RWPE2 (cell line): ENCODE results near the gene NLK.

Experiments used
- ATAC-seq: fragments of 200-7000 bp; cut with Tn5 transposase; 3 replicates; pipeline ENCODE4 v1.9.1; 2021; ENCODE audit warnings: low read depth
- DNase-seq: peaks from one replicate; pipeline ENCODE4 v3.0.0-alpha.2; 2020; ENCODE audit warnings: low spot score
- H3K27ac ChIP-seq: fragments of 450-650 bp; 2 replicates; pipeline ENCODE4 v1.5.1; 2017; ENCODE audit warnings: mild to moderate bottlenecking; ENCODE audit not compliant: poor library complexity, severe bottlenecking
- H3K27me3 ChIP-seq: fragments of 250-450 bp; sonication (Bioruptor Pico); 2 replicates; pipeline ENCODE4 v1.5.1; 2021; ENCODE audit warnings: mild to moderate bottlenecking, moderate library complexity; ENCODE audit not compliant: insufficient read depth, poor library complexity, severe bottlenecking
- H3K36me3 ChIP-seq: fragments of 250-450 bp; sonication (Bioruptor Pico); 2 replicates; pipeline ENCODE4 v1.5.1; 2020; ENCODE audit warnings: low read depth, mild to moderate bottlenecking, moderate library complexity
- H3K4me1 ChIP-seq: fragments of 250-450 bp; sonication (Bioruptor Pico); 2 replicates; pipeline ENCODE4 v1.5.1; 2021; ENCODE audit warnings: mild to moderate bottlenecking, moderate library complexity; ENCODE audit not compliant: insufficient read depth, poor library complexity, severe bottlenecking
- H3K4me3 ChIP-seq: fragments of 250-450 bp; sonication (Bioruptor Pico); 2 replicates; pipeline ENCODE4 v1.5.1; 2021; ENCODE audit warnings: mild to moderate bottlenecking, moderate library complexity; ENCODE audit not compliant: severe bottlenecking
- H3K9me3 ChIP-seq: fragments of 250-450 bp; sonication (Bioruptor Pico); 2 replicates; pipeline ENCODE4 v1.5.1; 2021; ENCODE audit warnings: mild to moderate bottlenecking, moderate library complexity; ENCODE audit not compliant: severe bottlenecking
- TF ChIP-seq, protein P1 (sequence below): fragments of 450-650 bp; IDR thresholded peaks from one replicate; pipeline ENCODE4 v1.5.1; 2017; ENCODE audit warnings: mild to moderate bottlenecking, moderate library complexity; ENCODE audit not compliant: poor library complexity, severe bottlenecking

NLK gene

DNA sequence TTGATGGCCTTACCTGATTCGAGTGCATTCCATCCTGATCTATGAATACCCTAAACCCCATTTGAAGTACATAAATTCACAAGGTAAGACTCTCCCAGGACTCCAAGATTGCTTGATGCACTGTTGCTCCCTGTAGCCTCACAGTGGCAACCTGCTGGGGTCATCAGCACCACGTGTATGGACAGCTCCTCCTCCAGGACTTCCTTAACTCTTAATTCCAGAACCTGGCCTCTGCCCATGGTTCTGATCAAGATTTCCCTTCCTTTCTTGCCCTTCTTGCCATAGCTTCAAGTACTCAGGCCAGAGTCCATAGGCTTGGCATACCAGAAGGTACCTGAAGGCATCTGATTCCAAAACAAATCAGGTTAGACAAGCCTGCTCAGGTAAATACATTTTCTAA lies 34.0 kb upstream of the NLK start:
- H3K4me3 ChIP-seq: no peak overlapping the region
- no peaks in the 10 kb centered on the region for H3K27me3 ChIP-seq
- no peak overlapping the region for H3K27ac ChIP-seq
- DNase-seq (no peak), ATAC-seq (peak; percentile 76)
- H3K36me3 ChIP-seq: no peaks in the 10 kb centered on the region
- no peaks in the 10 kb centered on the region for H3K9me3 ChIP-seq
- no peaks in the 10 kb centered on the region for H3K4me1 ChIP-seq
- TF ChIP-seq, protein P1, sequence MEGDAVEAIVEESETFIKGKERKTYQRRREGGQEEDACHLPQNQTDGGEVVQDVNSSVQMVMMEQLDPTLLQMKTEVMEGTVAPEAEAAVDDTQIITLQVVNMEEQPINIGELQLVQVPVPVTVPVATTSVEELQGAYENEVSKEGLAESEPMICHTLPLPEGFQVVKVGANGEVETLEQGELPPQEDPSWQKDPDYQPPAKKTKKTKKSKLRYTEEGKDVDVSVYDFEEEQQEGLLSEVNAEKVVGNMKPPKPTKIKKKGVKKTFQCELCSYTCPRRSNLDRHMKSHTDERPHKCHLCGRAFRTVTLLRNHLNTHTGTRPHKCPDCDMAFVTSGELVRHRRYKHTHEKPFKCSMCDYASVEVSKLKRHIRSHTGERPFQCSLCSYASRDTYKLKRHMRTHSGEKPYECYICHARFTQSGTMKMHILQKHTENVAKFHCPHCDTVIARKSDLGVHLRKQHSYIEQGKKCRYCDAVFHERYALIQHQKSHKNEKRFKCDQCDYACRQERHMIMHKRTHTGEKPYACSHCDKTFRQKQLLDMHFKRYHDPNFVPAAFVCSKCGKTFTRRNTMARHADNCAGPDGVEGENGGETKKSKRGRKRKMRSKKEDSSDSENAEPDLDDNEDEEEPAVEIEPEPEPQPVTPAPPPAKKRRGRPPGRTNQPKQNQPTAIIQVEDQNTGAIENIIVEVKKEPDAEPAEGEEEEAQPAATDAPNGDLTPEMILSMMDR: no peak

DNA sequence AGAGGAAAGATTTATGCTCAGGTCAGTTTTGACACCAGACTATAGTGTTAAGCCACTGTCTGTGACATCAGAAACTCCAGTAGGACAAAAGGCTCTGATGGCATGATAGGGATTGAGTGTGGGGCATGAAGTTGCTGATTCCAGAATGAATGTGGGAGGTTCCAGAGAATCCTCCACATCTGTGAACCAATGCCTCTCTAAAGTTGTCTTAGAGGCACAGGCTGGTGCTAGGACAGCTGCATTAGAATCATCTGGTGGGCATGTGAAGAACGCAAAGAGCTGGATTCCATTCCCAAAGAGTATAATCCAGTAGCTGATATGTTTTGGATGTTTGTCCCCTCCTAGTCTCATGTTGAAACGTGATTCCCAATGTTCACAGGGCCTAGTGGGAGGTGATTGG lies 32.1 kb upstream of the NLK start:
- Histone ChIP-seq H3K27ac (no peak overlapping the region), H3K36me3 (no peaks in the 10 kb centered on the region), H3K9me3 (no peaks in the 10 kb centered on the region), H3K4me3 (no peak overlapping the region), H3K4me1 (no peaks in the 10 kb centered on the region), H3K27me3 (no peaks in the 10 kb centered on the region)
- ATAC-seq (no peak), DNase-seq (no peak)
- TF ChIP-seq, protein P1: no peak

DNA sequence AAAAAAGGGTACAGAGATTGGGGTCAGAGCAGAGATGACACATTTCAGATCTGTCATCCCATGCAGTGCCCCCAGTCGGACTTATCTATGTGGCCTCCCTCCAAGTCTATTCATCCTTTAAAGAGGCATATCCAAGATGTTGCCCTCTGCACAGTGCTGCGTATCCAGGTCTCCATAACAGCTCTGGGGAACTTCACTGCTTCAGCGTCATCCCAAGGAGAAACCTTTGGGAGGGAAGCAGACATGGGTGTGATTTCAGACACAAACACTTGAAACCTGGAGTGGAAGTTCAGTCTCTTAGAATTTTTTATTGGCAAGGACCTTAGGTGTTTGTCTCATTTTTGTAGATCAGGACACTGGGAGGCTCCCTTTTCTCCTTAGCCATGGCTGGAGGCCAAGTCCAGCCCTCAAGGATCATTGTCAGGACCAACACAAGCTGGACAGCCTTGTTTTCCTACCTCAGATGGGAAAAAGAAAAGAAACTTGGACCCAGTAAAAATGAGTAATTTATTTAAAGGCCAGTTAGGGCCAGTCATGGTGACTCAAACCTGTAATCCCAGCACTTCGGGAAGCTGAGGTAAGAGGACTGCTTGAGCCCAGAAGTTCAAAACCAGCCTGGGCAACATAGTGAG lies 23.9 kb upstream of the NLK start:
- Histone ChIP-seq H3K27me3 (no peaks in the 10 kb centered on the region), H3K4me3 (no peak overlapping the region), H3K4me1 (peaks cover 6% of the 10 kb centered on the region), H3K27ac (peak overlapping the region; percentile 22), H3K36me3 (no peaks in the 10 kb centered on the region), H3K9me3 (no peaks in the 10 kb centered on the region)
- TF ChIP-seq, protein P1: no peak
- ATAC-seq (peak; percentile 81), DNase-seq (no peak)

DNA sequence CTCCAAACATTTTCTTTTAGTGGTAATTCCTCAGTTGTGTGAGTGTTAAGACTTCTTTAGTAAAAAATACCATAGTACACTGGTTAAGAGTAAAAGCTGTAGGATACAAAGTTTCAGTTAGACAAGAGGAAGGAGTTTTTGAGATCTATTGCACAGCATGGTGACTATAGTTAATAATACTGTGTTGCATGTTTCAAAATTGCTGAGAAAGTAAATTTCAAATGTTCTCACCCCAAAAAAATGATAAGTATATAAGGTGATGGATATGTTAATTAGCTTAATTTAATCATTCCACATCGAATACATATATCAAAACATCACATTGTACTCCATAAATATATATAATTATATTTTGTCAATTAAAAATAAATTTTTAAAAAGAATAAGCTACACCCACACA lies 22.0 kb upstream of the NLK start:
- no peak for DNase-seq
- no peaks in the 10 kb centered on the region for H3K27me3 ChIP-seq
- no peak overlapping the region for H3K4me3 ChIP-seq
- TF ChIP-seq, protein P1: no peak
- ATAC-seq: no peak
- no peaks in the 10 kb centered on the region for H3K9me3 ChIP-seq
- no peak overlapping the region for H3K27ac ChIP-seq
- no peaks in the 10 kb centered on the region for H3K36me3 ChIP-seq
- peaks cover 6% of the 10 kb centered on the region for H3K4me1 ChIP-seq

DNA sequence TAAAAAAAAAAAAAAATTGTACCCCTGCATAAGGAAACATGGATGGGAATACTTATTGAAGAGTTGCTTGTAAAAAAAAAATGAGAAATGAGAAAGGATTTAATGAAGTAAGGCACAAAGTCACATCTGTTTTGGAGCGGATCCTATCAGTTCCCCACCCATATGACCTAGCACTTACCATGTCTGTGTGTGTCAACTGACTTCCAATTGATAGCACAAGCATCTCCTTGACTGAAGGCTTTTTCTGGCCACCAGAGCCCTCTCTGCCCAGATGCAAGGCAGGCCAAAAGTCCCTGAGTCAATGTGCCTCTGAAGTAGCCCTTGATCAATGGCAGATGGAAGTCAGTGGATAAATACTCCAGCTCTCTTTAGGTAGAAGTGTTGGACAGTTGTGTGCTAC lies 13.4 kb upstream of the NLK start:
- Histone ChIP-seq H3K4me1 (peaks cover 5% of the 10 kb centered on the region), H3K4me3 (no peak overlapping the region), H3K27me3 (no peaks in the 10 kb centered on the region), H3K9me3 (no peaks in the 10 kb centered on the region), H3K36me3 (no peaks in the 10 kb centered on the region), H3K27ac (no peak overlapping the region)
- TF ChIP-seq, protein P1: no peak
- no peak for ATAC-seq
- DNase-seq: no peak
